OCI-LY1 (cell line): ENCODE data around the gene RAB3C.

Experiments used
- EZH2 ChIP-seq: fragments of 200-600 bp; sonication (generic), shearing (Covaris generic); IDR thresholded peaks from 2 replicates; pipeline ENCODE4 v1.8.0; 2017; ENCODE audit warnings: borderline replicate concordance, mixed run types, mild to moderate bottlenecking, antibody characterized with exemption, low read length, moderate library complexity, mixed read lengths
- TF ChIP-seq, protein P1 (sequence below): fragments of 200-600 bp; sonication (generic), shearing (Covaris generic); IDR thresholded peaks from 2 replicates; pipeline ENCODE4 v1.5.1; 2017; ENCODE audit warnings: mild to moderate bottlenecking, antibody characterized with exemption, low read length, moderate library complexity, mixed read lengths

DNA sequence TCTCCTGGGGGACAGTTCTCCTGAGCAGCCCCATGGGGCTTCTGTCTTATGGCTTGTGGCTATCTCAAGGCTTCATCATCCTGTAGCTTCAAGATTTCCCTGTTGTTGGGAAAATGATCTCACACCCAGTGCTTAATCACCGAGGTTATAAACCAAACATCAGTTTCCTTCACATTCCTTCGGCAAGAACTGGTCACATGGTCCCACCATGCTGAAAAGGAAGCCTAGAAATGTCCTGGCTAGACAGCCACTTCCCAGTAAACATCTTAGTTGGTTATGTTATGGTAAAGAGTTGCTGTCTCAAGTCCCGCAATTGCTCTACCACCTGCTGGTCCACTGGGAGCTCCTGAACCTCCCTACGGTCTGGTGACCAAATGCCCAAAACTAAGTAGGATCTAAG, 66.0 kb downstream of the RAB3C start:
- TF ChIP-seq, protein P1, sequence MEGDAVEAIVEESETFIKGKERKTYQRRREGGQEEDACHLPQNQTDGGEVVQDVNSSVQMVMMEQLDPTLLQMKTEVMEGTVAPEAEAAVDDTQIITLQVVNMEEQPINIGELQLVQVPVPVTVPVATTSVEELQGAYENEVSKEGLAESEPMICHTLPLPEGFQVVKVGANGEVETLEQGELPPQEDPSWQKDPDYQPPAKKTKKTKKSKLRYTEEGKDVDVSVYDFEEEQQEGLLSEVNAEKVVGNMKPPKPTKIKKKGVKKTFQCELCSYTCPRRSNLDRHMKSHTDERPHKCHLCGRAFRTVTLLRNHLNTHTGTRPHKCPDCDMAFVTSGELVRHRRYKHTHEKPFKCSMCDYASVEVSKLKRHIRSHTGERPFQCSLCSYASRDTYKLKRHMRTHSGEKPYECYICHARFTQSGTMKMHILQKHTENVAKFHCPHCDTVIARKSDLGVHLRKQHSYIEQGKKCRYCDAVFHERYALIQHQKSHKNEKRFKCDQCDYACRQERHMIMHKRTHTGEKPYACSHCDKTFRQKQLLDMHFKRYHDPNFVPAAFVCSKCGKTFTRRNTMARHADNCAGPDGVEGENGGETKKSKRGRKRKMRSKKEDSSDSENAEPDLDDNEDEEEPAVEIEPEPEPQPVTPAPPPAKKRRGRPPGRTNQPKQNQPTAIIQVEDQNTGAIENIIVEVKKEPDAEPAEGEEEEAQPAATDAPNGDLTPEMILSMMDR, result no peak
- TF ChIP-seq EZH2, result no peak
